Measurements from ENCODE around the gene PDE4D. TPM values are rescaled to one million over a fixed set of nuclear protein-coding genes. Genes with fewer than 3 reads are reported as not detected.

Gene PDE4D
- total and polyA plus RNA-seq, 2 of the 4 experiments (the other 2 are of a cell fraction), result 1.4 to 7.9 TPM

DNA sequence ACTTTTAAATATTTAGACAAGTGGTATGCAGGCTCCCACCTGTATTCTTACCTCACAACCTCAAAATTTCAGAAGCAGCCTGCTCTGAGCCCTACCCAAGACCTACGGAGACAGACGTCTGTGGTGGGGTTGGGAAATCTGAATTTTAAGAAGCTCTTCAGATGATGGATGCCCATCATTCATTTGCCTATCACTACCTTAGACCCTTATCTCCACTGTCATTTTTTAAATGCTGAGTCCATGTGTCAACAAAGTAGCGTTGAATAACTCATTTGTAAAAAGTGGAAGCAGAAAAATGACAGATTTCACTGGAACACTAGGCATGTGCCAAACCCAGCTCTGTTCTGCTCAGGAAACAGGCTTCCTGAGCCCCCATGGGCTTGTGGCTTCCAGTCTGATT is 85.7 kb downstream of the PDE4D start:
- no TSS peak for BruUV-seq (replicated peaks)
- ChIA-PET CTCF (interaction anchor here (1.2 kb wide), 1 partner anchor 116 kb away, joined by 4 read pairs; no protein-coding TSS in a partner anchor), POLR2A (ENCODE audit: unreplicated experiment) (no interaction called here)
- H3K4ac ChIP-seq (ENCODE audit: low read depth, low read length), result no peak overlapping the region
- no peaks in the 10 kb centered on the region for H3K9me3 ChIP-seq (ENCODE audit: control insufficient read depth, insufficient read depth, low read length)
- H3K4me3 ChIP-seq (ENCODE audit: insufficient read depth, low read depth, low read length), result no peak overlapping the region
- in situ Hi-C loops (cut with MboI; ENCODE audit: low sequenced_read_pairs), result loop anchor here (25.0 kb wide), 2 partner anchors 479 to 579 kb away; no protein-coding TSS in a partner anchor
- no peaks in the 10 kb centered on the region for H3K4me1 ChIP-seq (ENCODE audit: control insufficient read depth, insufficient read depth, low read length)
- H2AFZ ChIP-seq (replicated peaks; ENCODE audit: low read length, poor library complexity), result no peak overlapping the region
- no peak overlapping the region for H2BK5ac ChIP-seq (ENCODE audit: low read depth, low read length, poor library complexity, severe bottlenecking)
- H3K9ac ChIP-seq (ENCODE audit: low read depth, low read length), result no peak overlapping the region
- peaks cover 9% of the 10 kb centered on the region for H3K27me3 ChIP-seq (ENCODE audit: control insufficient read depth, insufficient read depth, low read length)
- H3K27ac ChIP-seq (ENCODE audit: insufficient read depth, low read length), result no peak overlapping the region
- dilution Hi-C loops (cut with HindIII; ENCODE audit: low sequenced_read_pairs, unreplicated experiment), result no loop called here
- no CpG with 5 or more reads among the region's 3 CpGs for WGBS, 2 experiments (ENCODE audit: extremely low coverage in 2 of 2, insufficient read length in 1 of 2)
- no peak overlapping the region for H3K56ac ChIP-seq (ENCODE audit: extremely low read depth, insufficient read depth, low read length)
- H2AK5ac ChIP-seq (ENCODE audit: low read depth, low read length), result no peak overlapping the region
- H3K79me1 ChIP-seq (ENCODE audit: low read depth in 1 of 2, low read length in 2 of 2), result no peaks in the 10 kb centered on the region
- H3K18ac ChIP-seq (ENCODE audit: low read depth, low read length), result no peak overlapping the region
- H2BK20ac ChIP-seq (ENCODE audit: low read depth, low read length), result no peak overlapping the region
- H3K36me3 ChIP-seq (ENCODE audit: control insufficient read depth, insufficient read depth, low read length), result no peaks in the 10 kb centered on the region
- H2BK120ac ChIP-seq (ENCODE audit: low read depth, low read length), result no peak overlapping the region
- DNase-seq, result no peak
- no peaks in the 10 kb centered on the region for H3K9me1 ChIP-seq (ENCODE audit: insufficient read depth, low read length)
- H4K5ac ChIP-seq (ENCODE audit: low read depth, low read length), result no peak overlapping the region
- ATAC-seq (ENCODE audit: low read depth), result no peak
- H4K8ac ChIP-seq (ENCODE audit: low read depth in 2 of 2, low read length in 2 of 2), result no peak overlapping the region
- H3K14ac ChIP-seq (replicated peaks; ENCODE audit: low read depth, low read length), result no peak overlapping the region
- no peak overlapping the region for H2BK15ac ChIP-seq (ENCODE audit: low read depth, low read length)
- H3K23ac ChIP-seq (ENCODE audit: low read depth, low read length), result no peak overlapping the region
- H4K91ac ChIP-seq (ENCODE audit: insufficient read depth, low read depth, low read length), result no peak overlapping the region
- H2AK9ac ChIP-seq (replicated peaks; ENCODE audit: low read depth, low read length, poor library complexity), result no peak overlapping the region
- H3K4me2 ChIP-seq (ENCODE audit: low read depth, low read length), result no peak overlapping the region
- intact Hi-C loops (cut with micrococcal nuclease), result no loop called here
- TF ChIP-seq MAFK (IDR thresholded peaks at IDR 0.05; ENCODE audit: low read depth, low read length) (no peak), RAD21 (IDR thresholded peaks at IDR 0.05; ENCODE audit: low read length) (no peak), BHLHE40 (IDR thresholded peaks at IDR 0.05; ENCODE audit: low read depth, low read length) (no peak), NFE2L2 (IDR thresholded peaks at IDR 0.05; ENCODE audit: low read depth, low read length) (no peak), MAZ (IDR thresholded peaks at IDR 0.05; ENCODE audit: borderline replicate concordance, low read depth, low read length) (no peak), MXI1 (IDR thresholded peaks at IDR 0.05; ENCODE audit: borderline replicate concordance, low read depth, low read length) (no peak), FOS (IDR thresholded peaks at IDR 0.05; ENCODE audit: low read depth, low read length) (no peak), RFX5 (IDR thresholded peaks at IDR 0.05; ENCODE audit: low read depth, low read length) (no peak), SMC3 (IDR thresholded peaks at IDR 0.05; ENCODE audit: low read depth, low read length) (no peak)
- TF ChIP-seq, protein P1, sequence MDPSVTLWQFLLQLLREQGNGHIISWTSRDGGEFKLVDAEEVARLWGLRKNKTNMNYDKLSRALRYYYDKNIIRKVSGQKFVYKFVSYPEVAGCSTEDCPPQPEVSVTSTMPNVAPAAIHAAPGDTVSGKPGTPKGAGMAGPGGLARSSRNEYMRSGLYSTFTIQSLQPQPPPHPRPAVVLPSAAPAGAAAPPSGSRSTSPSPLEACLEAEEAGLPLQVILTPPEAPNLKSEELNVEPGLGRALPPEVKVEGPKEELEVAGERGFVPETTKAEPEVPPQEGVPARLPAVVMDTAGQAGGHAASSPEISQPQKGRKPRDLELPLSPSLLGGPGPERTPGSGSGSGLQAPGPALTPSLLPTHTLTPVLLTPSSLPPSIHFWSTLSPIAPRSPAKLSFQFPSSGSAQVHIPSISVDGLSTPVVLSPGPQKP (IDR thresholded peaks at IDR 0.05; ENCODE audit: borderline replicate concordance, low read depth, low read length), result no peak
- TF ChIP-seq, protein P2, sequence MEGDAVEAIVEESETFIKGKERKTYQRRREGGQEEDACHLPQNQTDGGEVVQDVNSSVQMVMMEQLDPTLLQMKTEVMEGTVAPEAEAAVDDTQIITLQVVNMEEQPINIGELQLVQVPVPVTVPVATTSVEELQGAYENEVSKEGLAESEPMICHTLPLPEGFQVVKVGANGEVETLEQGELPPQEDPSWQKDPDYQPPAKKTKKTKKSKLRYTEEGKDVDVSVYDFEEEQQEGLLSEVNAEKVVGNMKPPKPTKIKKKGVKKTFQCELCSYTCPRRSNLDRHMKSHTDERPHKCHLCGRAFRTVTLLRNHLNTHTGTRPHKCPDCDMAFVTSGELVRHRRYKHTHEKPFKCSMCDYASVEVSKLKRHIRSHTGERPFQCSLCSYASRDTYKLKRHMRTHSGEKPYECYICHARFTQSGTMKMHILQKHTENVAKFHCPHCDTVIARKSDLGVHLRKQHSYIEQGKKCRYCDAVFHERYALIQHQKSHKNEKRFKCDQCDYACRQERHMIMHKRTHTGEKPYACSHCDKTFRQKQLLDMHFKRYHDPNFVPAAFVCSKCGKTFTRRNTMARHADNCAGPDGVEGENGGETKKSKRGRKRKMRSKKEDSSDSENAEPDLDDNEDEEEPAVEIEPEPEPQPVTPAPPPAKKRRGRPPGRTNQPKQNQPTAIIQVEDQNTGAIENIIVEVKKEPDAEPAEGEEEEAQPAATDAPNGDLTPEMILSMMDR (conservative IDR thresholded peaks at IDR 0.05; ENCODE audit: low read depth, low read length), result no peak
- TF ChIP-seq, protein P3, sequence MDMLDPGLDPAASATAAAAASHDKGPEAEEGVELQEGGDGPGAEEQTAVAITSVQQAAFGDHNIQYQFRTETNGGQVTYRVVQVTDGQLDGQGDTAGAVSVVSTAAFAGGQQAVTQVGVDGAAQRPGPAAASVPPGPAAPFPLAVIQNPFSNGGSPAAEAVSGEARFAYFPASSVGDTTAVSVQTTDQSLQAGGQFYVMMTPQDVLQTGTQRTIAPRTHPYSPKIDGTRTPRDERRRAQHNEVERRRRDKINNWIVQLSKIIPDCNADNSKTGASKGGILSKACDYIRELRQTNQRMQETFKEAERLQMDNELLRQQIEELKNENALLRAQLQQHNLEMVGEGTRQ (IDR thresholded peaks at IDR 0.05; ENCODE audit: low read depth, low read length), result no peak
- no peaks in the 10 kb centered on the region for H4K20me1 ChIP-seq (ENCODE audit: insufficient read depth, low read length)

Measured in IMR-90 (cell line).